HG03354 (cell line): ENCODE results near the gene ELANE.
A peak's percentile ranks its signal among the peaks of the same experiment; 100 is the strongest.

Experiments used
- ATAC-seq: cut with Tn5 transposase; IDR thresholded peaks from one replicate; pipeline ENCODE4 v1.9.1; 2021; ENCODE audit warnings: mild to moderate bottlenecking; ENCODE audit not compliant: unreplicated experiment, poor library complexity, severe bottlenecking

Gene ELANE

GRCh38 chr19:858868-859843 is 7.1 kb downstream of the ELANE start, which contains the start of gene CFD:
Gene CFD (plus strand): TSS chr19:859664. CDS start chr19:859690, 26 bp downstream.
- no peak for ATAC-seq

- ATAC-seq = no peak
These were observed 9.1 kb downstream of the ELANE start for GRCh38 chr19:861141-861755.

GRCh38 chr19:861756-862580 is 9.9 kb downstream of the ELANE start:
- ATAC-seq = no peak

- no peak for ATAC-seq
These were observed 10.6 kb downstream of the ELANE start for GRCh38 chr19:862581-863314.

GRCh38 chr19:863315-863620 is 11.2 kb downstream of the ELANE start:
- ATAC-seq = no peak

- ATAC-seq = no peak
These were observed 14.7 kb downstream of the ELANE start for GRCh38 chr19:866769-867300.

- no peak for ATAC-seq
These were observed 15.2 kb downstream of the ELANE start for GRCh38 chr19:867301-867793.

GRCh38 chr19:867855-868457 is 15.9 kb downstream of the ELANE start:
- ATAC-seq = no peak

- ATAC-seq = no peak
These were observed 16.5 kb downstream of the ELANE start for GRCh38 chr19:868458-869244.

GRCh38 chr19:869245-870177 is 17.4 kb downstream of the ELANE start:
- ATAC-seq = no peak

GRCh38 chr19:870314-870713 is 18.2 kb downstream of the ELANE start:
- ATAC-seq = no peak

- ATAC-seq = no peak
These were observed 18.9 kb downstream of the ELANE start for GRCh38 chr19:870963-871401.

- peak; percentile 11 for ATAC-seq
These were observed 19.6 kb downstream of the ELANE start for GRCh38 chr19:871446-872265.

GRCh38 chr19:872266-872951 is 20.3 kb downstream of the ELANE start:
- ATAC-seq = peak; percentile 52

- ATAC-seq = no peak
These were observed 21.0 kb downstream of the ELANE start for GRCh38 chr19:873084-873483.
